NCI-H774 (cell line): Measurements from ENCODE around the gene AGAP6.
"Not testable (repeated sequence)": the region's sequence is repeated elsewhere in the genome, so short reads cannot be mapped to it uniquely, and the experiment has no call there.

Source experiments
- DNase-seq: peaks from one replicate; lab custom pipeline; 2025; lab: John Stamatoyannopoulos, UW

Gene AGAP6

GRCh38 chr10:49988376-49988775 is at the start of gene AGAP6:
Gene AGAP6 (plus strand): TSS chr10:49988406. CDS start chr10:49988716, 310 bp downstream.
- not testable (repeated sequence) for DNase-seq

DNA sequence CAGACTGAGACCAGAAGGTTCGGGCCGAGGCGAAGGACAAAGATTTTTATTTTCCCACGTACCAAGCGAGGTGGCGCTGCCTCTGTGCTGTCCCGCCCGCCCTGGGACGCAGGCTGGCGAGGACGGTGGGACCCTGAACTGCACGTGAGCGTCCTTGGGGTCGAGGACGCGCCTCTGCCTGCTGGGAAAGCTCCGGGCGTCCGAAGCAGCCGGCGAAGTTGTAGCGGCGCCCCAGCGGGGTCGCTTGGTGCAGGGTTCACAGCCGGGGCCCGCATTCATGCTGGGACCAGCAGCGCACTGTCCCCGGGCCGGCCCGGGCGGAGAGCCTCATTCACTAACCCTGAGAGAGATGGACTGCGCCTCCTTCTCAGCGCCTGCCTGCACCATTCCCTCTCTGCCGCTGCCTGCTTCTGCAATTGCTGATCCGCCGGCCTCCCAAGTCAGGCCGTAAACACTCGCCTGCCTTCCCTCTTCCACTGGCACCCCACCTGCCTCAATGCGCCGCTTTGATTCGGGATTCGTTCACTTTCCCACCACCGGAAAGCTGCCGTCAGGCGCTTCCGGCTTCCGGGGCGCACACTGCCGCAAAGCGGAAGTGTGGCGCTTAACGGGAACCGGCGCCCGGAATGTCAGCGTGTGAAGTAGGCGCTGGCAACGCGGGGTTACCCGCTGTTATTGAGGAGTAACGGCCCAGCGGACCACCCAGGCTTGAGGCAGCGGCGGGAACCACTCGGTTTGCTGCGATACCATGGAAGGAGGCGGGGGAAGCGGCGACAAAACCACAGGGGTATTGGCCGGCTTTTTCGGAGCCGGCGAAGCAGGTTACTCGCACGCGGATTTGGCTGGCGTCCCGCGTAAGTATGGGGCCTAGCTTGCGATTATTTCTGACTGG is 46.5 kb upstream of the AGAP6 start, which contains the start of the genes PARG and TIMM23B:
PARG (minus strand) TSS at position 581 of the 892 bp plus-strand sequence; CDS start at position 279, 302 bp downstream.
TIMM23B (plus strand) TSS at position 607 of the 892 bp plus-strand sequence; CDS start at position 749, 142 bp downstream.
- peak; percentile 72 for DNase-seq

DNA sequence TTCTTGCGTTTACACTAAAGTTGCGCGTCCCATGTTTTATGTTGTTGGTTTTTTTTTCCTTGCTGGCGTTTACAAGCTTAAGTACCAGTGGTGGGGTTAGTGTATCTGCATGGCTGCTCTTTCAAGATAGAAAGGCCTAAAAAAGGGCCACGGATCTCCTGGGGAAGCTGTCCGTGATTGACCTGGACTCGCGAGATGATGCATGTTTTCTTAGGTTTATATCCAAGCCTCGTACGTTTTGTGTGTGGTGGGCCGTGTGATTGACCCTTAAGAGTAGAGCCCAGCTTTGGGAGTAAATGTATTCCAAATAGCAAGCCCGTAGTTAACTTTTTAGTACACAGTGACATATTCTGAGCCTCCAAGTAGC is 45.9 kb upstream of the AGAP6 start:
- not testable (repeated sequence) for DNase-seq

DNA sequence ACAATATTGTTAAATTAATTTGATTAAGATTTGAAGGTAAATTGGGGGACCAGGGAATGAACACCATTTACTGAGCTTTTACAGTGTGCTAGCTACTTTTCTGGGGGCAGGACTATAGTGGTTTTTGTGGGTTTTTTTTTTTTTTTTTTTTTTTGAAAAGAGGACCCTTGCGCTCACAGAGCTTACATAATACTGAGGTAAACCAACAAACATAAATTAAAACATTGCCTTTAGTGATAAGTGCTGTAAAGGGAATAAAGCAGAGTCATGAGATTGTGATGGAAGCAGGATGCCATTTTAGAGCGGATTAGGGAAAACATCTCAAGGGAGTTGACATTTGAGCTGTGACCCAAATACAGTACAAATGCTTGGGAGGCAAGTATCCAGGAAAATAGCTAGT is 44.6 kb upstream of the AGAP6 start:
- not testable (repeated sequence) for DNase-seq

- not testable (repeated sequence) for DNase-seq
Measured at GRCh38 chr10:49948142-49948541, 40.1 kb upstream of the AGAP6 start.

DNA sequence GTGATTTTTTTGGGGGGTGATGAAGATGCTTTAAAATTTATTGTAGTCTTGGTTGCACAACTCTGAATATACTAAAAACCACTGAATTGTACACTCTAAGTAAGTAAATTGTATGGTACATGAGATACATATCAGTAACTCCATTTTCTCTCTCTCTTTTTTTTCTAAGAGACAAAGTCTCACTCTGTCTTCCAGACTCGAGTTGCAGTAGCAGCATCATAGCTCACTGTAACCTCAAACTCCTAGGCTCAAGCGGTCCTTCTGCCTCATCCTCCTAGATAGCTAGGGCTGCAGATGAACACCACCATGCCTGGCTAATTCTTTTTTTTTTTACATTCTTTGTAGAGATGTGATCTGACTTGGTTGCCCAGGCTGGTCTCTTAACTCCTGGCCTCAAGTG is 39.5 kb upstream of the AGAP6 start:
- not testable (repeated sequence) for DNase-seq

DNA sequence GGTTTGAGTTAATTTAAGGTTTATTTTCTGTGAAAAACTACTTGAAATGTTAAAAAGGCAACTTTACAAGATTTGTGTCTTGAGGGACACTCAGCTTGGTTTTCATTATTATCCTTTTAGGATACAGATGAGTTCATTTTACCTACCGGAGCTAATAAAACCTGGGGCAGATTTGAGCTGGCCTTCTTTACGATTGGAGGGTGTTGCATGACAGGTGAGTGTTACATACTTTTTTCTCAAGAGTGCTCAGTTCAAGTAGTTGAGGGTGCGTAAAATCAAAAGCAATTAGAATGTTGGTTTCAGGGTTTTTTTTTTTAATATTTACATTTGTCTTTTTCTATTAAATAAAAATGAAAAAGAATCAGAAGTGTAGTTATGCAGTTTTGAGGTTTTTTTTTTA is 36.2 kb upstream of the AGAP6 start:
- DNase-seq: not testable (repeated sequence)

DNA sequence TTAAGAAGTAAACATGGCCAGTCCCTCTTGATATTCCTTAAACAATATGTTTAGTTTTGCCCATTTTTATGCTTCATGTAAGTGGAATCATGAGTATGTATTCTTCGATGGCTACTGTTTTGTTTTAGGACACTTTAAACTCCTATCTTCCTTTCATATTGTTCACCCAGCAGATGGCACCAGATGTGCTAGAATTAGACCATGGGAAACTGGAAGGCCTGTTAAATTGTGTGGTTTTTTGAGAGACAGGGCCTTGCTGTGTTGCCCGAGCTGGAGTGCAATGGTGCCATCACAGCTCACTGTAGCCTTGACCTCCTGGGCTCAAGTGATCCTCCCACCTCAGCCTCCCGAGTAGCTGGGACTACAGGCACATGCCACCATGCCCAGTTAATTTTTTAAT is 35.1 kb upstream of the AGAP6 start:
- not testable (repeated sequence) for DNase-seq

- DNase-seq: not testable (repeated sequence)
Measured at GRCh38 chr10:49970331-49970857, 17.8 kb upstream of the AGAP6 start.

GRCh38 chr10:49971466-49971865 is 16.7 kb upstream of the AGAP6 start:
- DNase-seq: not testable (repeated sequence)

GRCh38 chr10:49972094-49972493 is 16.1 kb upstream of the AGAP6 start:
- not testable (repeated sequence) for DNase-seq

DNA sequence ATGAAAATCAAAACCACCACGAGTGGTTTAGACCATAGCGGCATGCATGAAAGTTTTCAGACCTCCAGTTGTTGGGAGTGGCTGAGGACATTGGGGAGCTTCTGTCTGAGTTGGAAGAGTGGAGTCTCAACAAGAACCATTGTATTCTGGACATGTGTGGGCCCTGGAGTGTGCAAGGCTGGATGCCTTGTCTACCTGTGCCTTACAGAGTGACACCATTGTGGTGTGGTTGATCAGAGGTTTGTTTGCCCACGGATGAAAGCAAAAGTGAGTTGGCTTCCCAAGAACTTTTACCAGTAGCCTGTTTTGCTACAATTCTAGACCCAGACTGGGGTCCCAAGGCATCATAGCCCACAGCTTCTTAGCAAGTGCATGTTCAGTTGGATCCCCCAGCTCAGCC is 10.4 kb upstream of the AGAP6 start:
- DNase-seq: not testable (repeated sequence)

DNA sequence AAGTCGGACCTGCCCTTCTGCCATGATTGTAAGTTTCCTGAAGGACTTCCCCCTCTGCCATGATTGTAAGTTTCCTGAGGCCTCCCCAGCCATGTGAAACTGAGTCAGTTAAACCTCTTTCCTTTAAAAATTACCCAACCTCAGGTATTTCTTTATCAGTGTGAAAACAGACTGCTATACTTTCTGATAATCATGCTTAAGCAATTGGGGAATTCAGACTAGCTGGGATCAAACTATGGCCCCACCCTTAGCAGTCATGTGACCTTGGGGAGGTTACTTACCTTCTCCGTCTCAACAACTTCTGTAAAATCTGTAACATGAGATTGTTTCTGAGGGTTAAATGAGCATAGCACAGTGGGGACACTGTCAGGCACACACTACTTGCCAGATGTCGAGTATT is 999 bp upstream of the AGAP6 start:
- DNase-seq: not testable (repeated sequence)

DNA sequence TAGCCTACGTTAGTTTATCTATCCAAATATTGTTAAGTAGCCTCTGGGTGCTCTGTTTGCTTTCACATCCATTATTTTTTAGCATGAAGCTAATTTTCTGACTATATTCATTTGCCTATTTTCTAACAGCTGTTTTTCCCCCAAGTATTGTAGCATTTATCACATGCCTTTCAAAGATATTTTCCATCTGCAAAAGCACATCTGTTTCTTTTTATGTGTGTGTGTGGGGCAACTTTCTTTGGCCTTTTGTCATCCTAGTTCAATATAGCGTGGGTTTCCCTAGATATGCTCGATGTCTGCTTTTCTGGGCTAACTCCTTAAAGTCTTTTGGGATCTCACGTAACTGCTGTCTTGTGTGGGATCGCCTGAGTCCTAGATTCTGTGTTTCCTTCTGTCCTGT is 7.1 kb downstream of the AGAP6 start:
- DNase-seq: not testable (repeated sequence)

GRCh38 chr10:50014024-50014423 is 25.8 kb downstream of the AGAP6 start:
- DNase-seq: not testable (repeated sequence)

- DNase-seq: not testable (repeated sequence)
Measured at GRCh38 chr10:50015596-50016220, 27.5 kb downstream of the AGAP6 start.

DNA sequence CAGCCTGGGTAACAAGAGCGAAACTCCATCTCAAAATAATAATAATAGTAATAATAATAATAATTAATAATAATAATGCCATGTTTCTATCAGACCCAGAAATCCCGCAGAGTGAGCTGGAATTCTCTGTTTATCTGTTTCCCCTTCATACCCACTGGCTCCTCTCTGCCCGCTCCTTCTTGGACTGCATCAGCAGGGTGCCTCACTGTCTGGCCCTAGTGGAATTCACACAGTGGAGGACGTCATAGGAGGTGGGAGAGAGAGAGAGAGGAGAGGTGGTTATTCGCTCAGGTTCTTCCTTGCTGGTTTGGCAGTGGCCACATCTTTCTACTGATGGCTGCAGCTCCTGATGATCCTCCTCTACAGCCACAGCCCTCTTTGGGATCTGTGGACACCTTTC is 28.7 kb downstream of the AGAP6 start:
- not testable (repeated sequence) for DNase-seq

DNA sequence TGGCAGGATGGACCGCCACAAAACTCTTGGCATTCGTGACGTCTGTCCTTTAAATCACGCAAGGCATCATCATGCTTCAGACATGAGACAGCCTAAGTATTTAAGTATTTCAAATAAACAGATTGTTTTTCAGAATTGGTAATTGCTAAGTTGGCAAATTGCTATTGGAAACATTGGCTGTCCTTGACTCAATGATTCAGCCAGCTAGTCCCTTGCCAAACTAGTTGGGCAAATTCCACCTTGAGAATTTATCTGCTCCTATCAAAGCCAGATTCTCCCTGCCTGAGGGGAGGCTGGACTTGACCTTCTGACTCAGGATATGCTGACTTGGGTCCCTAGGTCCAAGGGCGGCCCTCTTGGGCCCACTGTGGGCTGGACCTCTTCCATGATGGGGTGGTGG is 29.4 kb downstream of the AGAP6 start:
- DNase-seq: not testable (repeated sequence)

- DNase-seq: not testable (repeated sequence)
Measured at GRCh38 chr10:50019279-50019678, 31.1 kb downstream of the AGAP6 start.

- DNase-seq: not testable (repeated sequence)
Measured at GRCh38 chr10:50020451-50021024, 32.3 kb downstream of the AGAP6 start.

- DNase-seq: no peak
Measured at GRCh38 chr10:50021646-50022045, 33.4 kb downstream of the AGAP6 start.

DNA sequence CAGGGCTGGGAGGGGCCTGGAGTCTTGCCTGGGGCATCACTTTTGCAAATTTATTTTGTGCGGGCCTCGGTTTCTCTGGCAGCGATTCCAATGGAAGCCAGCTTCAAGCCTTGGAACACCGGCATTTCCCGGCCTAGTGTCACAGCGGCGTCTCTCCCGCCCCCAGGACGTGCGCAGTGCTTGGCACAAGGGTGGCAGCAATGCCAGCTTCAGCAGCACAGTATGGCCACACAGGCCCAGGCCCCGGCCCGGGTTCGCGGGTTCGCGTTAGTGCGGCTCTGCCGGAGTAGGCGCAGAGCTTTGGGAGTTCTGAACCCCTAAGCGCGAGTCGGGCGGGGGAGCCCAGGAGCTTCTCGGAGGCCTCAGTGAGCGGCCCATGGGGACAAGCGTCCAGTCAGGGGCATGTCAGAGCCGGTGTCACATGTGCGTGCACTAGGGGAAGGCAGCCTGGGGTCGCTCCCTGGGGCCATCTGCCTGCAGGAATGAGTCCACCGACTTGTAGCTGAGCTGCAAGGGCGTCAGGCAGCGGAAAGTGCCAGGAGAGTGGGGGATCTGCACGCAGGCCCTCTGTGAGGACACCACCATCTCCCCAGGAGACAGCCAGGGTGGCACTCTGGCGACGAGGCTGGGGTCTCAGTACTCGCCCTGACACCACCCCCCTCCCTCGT is 36.6 kb downstream of the AGAP6 start:
- DNase-seq: not testable (repeated sequence)
